Measurements from ENCODE around the gene GMPS.
"Not testable (repeated sequence)": the region's sequence is repeated elsewhere in the genome, so short reads cannot be mapped to it uniquely, and the experiment has no call there.

GMPS gene

GRCh38 chr3:155941354-155941753, 70.9 kb downstream of the GMPS start:
- no peak for DNase-seq (ENCODE audit: low read depth)

GRCh38 chr3:155944081-155944480, 73.6 kb downstream of the GMPS start:
- no peak for DNase-seq (ENCODE audit: low read depth)

GRCh38 chr3:155946178-155946577, 75.7 kb downstream of the GMPS start:
- no peak for DNase-seq (ENCODE audit: low read depth)

- no peak for DNase-seq (ENCODE audit: low read depth)
These were observed 78.0 kb downstream of the GMPS start for GRCh38 chr3:155948476-155948875.

- DNase-seq (ENCODE audit: low read depth), result no peak
These were observed 79.2 kb downstream of the GMPS start for GRCh38 chr3:155949453-155950217.

GRCh38 chr3:155956508-155957411, 86.3 kb downstream of the GMPS start:
- DNase-seq (ENCODE audit: low read depth), result no peak

- DNase-seq (ENCODE audit: low read depth), result no peak
These were observed 87.0 kb downstream of the GMPS start for GRCh38 chr3:155957412-155957880.

GRCh38 chr3:155958676-155959075, 88.2 kb downstream of the GMPS start:
- no peak for DNase-seq (ENCODE audit: low read depth)

GRCh38 chr3:155960060-155960459, 89.6 kb downstream of the GMPS start:
- no peak for DNase-seq (ENCODE audit: low read depth)

- not testable (repeated sequence) for DNase-seq (ENCODE audit: low read depth)
These were observed 90.6 kb downstream of the GMPS start for GRCh38 chr3:155961044-155961443.

- no peak for DNase-seq (ENCODE audit: low read depth)
These were observed 93.1 kb downstream of the GMPS start for GRCh38 chr3:155963570-155963969.

GRCh38 chr3:155970398-155970797, 99.9 kb downstream of the GMPS start:
- DNase-seq (ENCODE audit: low read depth), result no peak

GRCh38 chr3:155972885-155973584, 102.6 kb downstream of the GMPS start:
- DNase-seq (ENCODE audit: low read depth), result no peak

GRCh38 chr3:155978324-155978723, 107.9 kb downstream of the GMPS start:
- no peak for DNase-seq (ENCODE audit: low read depth)

- DNase-seq (ENCODE audit: low read depth), result no peak
These were observed 109.3 kb downstream of the GMPS start for GRCh38 chr3:155979746-155980145.

- no peak for DNase-seq (ENCODE audit: low read depth)
These were observed 111.2 kb downstream of the GMPS start for GRCh38 chr3:155981669-155982068.

GRCh38 chr3:155983834-155984474, 113.5 kb downstream of the GMPS start:
- no peak for DNase-seq (ENCODE audit: low read depth)

GRCh38 chr3:155984791-155985417, 114.5 kb downstream of the GMPS start:
- no peak for DNase-seq (ENCODE audit: low read depth)

GRCh38 chr3:155989536-155989935, 119.1 kb downstream of the GMPS start:
- no peak for DNase-seq (ENCODE audit: low read depth)

- DNase-seq (ENCODE audit: low read depth), result no peak
These were observed 120.8 kb downstream of the GMPS start for GRCh38 chr3:155991212-155991611.

- no peak for DNase-seq (ENCODE audit: low read depth)
These were observed 121.4 kb downstream of the GMPS start for GRCh38 chr3:155991847-155992246.
